HG02870 (cell line): Measurements from ENCODE around the gene GCDH.
A peak's percentile ranks its signal among the peaks of the same experiment; 100 is the strongest.

Source experiments
- ATAC-seq: cut with Tn5 transposase; IDR thresholded peaks from one replicate; pipeline ENCODE4 v1.9.1; 2021; ENCODE audit warnings: mild to moderate bottlenecking, moderate library complexity; ENCODE audit not compliant: unreplicated experiment

GCDH gene

DNA sequence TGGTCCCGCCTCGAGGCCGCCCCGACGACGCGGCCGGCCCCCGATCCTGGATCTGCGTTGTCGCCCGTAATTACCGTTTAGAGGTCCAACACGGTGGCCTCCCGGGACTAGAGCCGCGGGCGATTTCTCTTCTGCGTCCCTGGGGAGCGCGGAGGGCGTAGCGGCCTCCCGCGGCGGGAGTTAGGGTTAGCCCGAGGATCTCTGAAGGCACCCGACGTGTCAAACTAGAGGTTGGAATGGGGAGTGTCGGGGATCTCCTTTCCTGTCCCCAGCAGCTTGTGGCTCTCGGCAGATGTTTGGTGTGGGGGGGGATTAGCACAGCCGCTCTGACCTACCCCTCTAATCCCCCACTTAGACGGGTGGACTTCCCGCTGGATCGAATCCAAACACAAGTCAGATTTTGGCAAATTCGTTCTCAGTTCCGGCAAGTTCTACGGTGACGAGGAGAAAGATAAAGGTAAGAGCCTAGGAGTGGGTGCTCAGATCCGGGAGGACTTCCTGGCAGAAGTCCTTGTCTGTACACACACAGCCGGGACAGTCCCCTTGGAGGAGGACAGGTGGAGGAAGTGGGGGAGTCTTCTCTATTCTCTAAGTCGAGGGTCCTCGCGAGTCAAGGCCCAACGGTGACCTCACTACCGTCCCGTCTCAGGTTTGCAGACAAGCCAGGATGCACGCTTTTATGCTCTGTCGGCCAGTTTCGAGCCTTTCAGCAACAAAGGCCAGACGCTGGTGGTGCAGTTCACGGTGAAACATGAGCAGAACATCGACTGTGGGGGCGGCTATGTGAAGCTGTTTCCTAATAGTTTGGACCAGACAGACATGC lies 48.0 kb downstream of the GCDH start:
- peak; percentile 1 for ATAC-seq

DNA sequence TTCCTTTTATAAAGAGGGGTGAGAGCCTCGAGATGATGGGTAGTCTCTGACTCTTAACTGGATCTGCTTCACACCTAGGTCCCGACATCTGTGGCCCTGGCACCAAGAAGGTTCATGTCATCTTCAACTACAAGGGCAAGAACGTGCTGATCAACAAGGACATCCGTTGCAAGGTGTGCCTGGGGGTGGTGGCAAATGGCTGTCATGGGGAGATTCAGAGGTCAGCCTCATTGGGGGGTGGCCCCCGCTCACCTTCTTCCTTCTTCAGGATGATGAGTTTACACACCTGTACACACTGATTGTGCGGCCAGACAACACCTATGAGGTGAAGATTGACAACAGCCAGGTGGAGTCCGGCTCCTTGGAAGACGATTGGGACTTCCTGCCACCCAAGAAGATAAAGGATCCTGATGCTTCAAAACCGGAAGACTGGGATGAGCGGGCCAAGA lies 49.0 kb downstream of the GCDH start:
- no peak for ATAC-seq

DNA sequence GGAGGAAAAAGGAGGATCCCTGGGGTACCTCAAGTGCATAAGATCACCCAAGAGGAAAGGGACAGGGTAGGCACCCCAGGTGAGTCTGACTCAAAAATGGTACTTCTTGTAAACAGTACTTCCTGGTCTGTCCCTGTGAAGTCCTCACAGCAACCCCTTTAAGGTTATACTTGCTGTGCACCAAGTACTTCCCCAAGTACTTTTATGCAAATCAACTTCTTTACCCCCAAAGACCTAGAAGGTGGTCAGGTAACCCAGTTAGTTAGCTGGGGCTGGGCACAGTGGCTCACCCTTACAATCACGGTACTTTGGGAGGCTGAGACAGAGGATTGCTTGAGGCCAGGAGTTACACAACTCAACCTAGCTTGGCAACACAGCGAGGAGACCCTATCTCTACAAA lies 49.9 kb downstream of the GCDH start:
- ATAC-seq, result no peak

- ATAC-seq, result no peak
Observed at GRCh38 chr19:12943437-12944044, 52.6 kb downstream of the GCDH start.

DNA sequence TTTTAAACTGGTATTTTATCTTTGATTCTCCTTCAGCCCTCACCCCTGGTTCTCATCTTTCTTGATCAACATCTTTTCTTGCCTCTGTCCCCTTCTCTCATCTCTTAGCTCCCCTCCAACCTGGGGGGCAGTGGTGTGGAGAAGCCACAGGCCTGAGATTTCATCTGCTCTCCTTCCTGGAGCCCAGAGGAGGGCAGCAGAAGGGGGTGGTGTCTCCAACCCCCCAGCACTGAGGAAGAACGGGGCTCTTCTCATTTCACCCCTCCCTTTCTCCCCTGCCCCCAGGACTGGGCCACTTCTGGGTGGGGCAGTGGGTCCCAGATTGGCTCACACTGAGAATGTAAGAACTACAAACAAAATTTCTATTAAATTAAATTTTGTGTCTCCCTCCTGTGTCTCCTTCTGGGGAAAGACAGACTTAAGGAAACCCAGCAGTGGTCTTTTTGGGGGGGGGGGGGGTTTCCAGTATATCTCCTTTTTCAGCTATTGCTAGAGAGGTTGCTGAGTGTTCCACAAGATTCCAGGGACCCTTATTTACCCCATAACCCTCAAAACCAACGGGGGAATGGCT lies 53.2 kb downstream of the GCDH start:
- no peak for ATAC-seq

- ATAC-seq, result peak; percentile 73
Observed at GRCh38 chr19:12945479-12946091, 54.6 kb downstream of the GCDH start, which contains the start of gene RAD23A. RAD23A (plus strand) TSS chr19:12945862; CDS start chr19:12945949, 87 bp downstream.

- peak; percentile 25 for ATAC-seq
Observed at GRCh38 chr19:12946092-12946721, 55.2 kb downstream of the GCDH start.

GRCh38 chr19:12946731-12947496 lies 56.0 kb downstream of the GCDH start:
- ATAC-seq, result no peak

- no peak for ATAC-seq
Observed at GRCh38 chr19:12947702-12948611, 57.0 kb downstream of the GCDH start.

GRCh38 chr19:12948612-12949362 lies 57.8 kb downstream of the GCDH start:
- ATAC-seq, result no peak
